VCaP (cell line): ENCODE data around the gene RACK1.

Experiments
- H3K27ac ChIP-seq: fragments of 450-650 bp; 2 replicates; pipeline ENCODE4 v1.5.1; 2017
- TF ChIP-seq, protein P1 (sequence below): fragments of 450-650 bp; conservative IDR thresholded peaks from 2 replicates; pipeline ENCODE4 v1.5.1; 2017; ENCODE audit warnings: mild to moderate bottlenecking, moderate library complexity

The RACK1 gene

DNA sequence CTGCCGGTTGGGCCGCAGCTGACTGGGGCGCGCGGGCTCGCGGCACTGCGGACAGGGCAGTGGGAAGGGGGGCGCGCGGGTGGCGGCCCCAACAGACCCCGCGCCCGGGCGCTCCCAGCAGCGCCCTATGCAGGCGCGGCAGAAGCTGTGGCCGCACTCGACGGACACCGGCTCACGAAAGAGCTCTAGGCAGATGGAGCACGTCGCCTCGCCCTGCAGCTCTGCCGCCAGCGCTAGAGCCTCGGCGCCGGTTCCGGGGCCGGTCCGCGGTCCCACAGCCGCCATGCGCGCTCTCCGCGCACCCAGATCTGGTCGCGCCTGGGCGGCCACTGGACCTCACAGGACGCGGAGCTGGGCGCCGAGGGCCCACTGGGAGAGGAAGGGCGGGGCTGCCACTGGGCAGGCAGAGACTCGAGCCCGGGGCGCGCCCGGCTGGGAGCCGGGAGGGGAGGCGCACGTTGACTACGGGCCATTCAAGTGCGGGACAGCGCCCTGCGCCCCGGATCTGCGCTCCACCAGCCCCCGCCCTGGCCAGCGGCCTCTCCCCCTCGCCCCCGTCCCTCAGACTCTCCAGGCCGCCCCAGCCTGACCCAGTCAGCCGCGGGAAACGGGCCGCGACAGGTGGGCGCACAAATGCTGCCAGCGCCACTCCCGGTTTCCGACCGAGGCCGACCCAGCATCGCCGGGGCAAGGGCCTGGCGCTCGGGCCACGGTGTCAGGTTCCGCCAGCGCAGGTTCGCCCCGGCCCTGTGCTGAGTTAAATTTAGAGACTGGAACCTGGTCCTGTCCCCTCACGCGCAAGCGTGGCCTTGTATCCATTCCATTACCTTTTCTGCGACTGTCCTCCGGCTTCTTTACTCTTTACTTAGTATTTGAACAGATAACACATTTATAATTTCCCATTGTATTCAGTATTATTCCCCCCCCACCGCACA is 38.6 kb downstream of the RACK1 start, which contains the start of gene TRIM7:
TSS of gene TRIM7 (minus strand) at position 371 of the 935 bp plus-strand sequence. CDS start at position 285, 86 bp downstream.
- H3K27ac ChIP-seq: peak within 1 kb of the TSS; percentile 81
- TF ChIP-seq, protein P1, sequence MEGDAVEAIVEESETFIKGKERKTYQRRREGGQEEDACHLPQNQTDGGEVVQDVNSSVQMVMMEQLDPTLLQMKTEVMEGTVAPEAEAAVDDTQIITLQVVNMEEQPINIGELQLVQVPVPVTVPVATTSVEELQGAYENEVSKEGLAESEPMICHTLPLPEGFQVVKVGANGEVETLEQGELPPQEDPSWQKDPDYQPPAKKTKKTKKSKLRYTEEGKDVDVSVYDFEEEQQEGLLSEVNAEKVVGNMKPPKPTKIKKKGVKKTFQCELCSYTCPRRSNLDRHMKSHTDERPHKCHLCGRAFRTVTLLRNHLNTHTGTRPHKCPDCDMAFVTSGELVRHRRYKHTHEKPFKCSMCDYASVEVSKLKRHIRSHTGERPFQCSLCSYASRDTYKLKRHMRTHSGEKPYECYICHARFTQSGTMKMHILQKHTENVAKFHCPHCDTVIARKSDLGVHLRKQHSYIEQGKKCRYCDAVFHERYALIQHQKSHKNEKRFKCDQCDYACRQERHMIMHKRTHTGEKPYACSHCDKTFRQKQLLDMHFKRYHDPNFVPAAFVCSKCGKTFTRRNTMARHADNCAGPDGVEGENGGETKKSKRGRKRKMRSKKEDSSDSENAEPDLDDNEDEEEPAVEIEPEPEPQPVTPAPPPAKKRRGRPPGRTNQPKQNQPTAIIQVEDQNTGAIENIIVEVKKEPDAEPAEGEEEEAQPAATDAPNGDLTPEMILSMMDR: no peak

DNA sequence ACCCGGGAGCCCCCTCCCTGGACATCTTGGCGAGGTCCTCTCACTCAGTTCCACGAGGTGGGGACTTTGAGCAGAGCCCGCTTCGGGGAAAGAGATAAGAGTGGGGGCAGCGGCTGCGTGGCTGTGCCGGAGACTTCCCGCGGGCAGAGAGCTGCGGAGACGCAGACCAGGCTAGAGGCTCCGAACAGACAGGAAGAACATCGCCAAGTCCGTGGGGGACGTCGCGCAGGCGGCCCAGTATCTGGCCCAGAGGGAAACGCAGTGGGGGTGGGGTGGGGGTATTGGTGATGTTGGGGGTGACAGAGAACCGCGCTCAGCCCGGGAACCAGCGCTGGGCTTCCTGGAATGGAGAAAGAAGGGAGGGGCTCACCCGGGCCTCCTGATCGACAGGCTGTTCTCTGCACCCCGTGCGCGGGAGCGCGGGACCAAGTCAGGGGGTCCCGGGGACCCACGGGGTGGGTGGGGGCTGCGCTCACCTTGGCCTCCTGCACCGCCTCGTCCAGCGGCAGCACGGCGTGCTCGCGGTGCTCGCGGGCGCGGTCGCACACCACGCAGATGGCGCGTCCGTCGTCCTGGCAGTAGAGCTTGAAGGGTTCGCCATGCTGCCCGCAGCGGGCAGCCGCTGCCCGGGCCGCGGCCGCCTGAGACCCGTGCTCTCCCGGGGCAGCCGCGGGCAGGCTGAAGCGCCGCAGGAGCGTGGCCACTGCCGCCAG is 39.4 kb downstream of the RACK1 start:
- peak overlapping the region; percentile 81 for H3K27ac ChIP-seq
- TF ChIP-seq, protein P1: peak; percentile 20; the same call in 1 of the 2 replicates

DNA sequence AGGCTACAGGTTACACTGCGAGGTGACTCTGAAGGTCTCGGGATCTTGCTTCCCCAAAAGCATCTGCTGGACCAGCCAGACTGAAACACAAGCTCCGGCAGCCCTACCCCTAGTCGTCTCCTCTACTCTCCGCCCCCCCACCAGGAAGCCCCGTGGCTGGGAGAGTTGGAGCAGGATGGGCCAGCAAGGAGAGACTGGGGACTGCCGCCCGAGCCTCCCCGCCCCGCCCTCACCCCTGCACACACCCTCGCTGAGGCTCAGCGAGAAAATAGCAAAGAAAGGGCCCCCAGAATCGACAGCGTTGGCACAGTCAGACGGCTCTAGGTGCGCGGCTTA is 40.0 kb downstream of the RACK1 start:
- TF ChIP-seq, protein P1: no peak
- H3K27ac ChIP-seq: peak overlapping the region; percentile 81; the same call in 1 of the 2 replicates

DNA sequence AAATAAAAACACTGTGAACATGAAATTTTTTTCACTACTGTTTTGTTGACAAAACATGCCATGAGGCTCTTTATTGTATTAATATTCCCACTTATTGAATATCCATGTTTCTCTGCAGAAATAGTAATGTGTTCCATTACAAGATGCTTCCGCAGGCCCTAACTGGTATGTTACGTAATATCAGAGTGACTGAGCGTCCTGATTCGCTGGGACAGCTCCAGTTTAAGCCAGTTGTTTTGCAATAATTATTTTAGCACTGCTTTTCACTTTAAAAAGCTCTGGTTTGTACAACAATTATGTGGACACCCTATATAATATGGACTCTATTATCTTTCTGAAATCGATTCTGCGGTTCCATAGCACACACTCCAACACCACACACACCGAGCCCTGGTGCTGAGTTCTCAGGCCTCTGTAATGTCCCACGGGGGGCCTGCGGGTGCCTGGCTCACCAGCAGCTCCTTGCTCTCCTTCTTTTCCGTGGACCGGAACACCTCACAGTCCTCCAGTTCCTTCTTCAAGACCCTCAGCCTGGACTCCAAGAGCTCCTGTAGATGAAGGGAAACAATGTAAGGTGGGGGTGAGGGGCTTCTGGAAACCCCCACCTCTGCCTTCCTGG is 40.5 kb downstream of the RACK1 start:
- H3K27ac ChIP-seq: no peak overlapping the region
- TF ChIP-seq, protein P1: no peak

DNA sequence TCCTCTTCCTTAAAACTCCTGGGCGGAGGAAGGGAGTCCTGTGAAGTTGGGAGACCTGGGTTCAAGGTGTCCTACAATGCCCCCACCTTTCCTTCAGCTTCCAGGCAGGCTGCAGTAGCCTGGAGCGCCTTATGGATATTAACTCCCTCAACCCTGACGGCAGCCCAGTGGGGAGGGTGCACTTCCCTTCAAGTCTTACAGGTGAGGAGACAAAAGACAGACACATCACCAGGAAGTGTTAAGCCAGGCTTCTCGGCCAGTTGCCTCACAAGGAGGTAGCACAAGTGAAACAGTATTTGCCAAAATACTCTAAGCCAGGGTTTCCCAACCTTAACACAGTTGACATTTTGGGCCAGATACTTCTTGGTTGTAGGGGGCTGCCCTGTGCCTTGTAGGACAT is 42.9 kb downstream of the RACK1 start:
- TF ChIP-seq, protein P1: no peak
- no peak overlapping the region for H3K27ac ChIP-seq

DNA sequence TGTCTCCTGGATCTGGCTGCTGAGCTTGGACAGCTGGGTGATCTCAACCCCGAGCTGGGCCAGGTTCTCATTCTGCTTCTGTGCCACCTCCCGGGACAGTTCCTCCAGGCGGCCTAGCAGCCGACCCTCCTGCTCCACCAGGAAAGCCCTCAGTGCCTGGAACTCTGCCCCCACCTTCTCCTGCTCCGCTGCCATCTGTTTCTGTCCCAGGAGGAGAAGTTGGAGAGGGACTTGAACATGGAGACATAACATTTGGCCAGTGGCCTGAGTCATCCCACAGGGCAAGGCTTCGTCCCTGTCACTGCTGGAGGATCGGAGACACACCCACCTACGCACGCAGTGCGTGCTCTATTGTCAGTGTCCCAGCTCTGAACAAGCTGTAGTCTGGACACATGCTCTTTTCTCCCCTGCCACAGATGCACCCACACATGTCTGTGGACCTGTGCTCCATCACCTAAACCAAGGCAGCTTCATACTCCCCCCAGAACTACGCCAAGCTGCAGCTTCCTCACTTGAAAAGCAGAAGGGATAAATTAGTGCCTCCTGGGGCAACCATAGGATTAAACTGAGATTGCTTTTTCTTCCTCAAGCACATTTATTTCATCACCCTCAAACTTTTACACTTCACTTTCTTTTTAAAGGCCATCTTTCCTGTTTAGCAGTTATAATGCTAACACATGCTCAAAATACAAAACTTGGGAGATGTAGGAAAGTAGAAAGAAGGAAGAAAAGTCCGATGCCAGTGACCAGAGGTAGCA is 43.6 kb downstream of the RACK1 start:
- no peak overlapping the region for H3K27ac ChIP-seq
- TF ChIP-seq, protein P1: no peak
